LoVo (cell line): Measurements from ENCODE around the gene FOXE3.

ENCODE experiments used
- DNase-seq: peaks from one replicate; pipeline ENCODE4 v3.0.0-alpha.2; 2016; ENCODE audit warnings: low spot score

The FOXE3 gene

GRCh38 chr1:47415728-47416318 lies at the start of gene FOXE3:
Gene FOXE3, plus strand, starts transcription at chr1:47416285. Its CDS starts 31 bp downstream, at chr1:47416316.
- no peak for DNase-seq

- DNase-seq, result no peak
Measured at GRCh38 chr1:47367651-47368050, 48.4 kb upstream of the FOXE3 start.

- no peak for DNase-seq
Measured at GRCh38 chr1:47371016-47371517, 45.0 kb upstream of the FOXE3 start.

GRCh38 chr1:47374501-47374900 lies 41.6 kb upstream of the FOXE3 start:
- DNase-seq, result no peak

- DNase-seq, result no peak
Measured at GRCh38 chr1:47378147-47378546, 37.9 kb upstream of the FOXE3 start.

- no peak for DNase-seq
Measured at GRCh38 chr1:47380699-47381098, 35.4 kb upstream of the FOXE3 start.

GRCh38 chr1:47382399-47382983 lies 33.6 kb upstream of the FOXE3 start:
- no peak for DNase-seq

- DNase-seq, result no peak
Measured at GRCh38 chr1:47384083-47384482, 32.0 kb upstream of the FOXE3 start.

- no peak for DNase-seq
Measured at GRCh38 chr1:47385020-47385419, 31.1 kb upstream of the FOXE3 start.

GRCh38 chr1:47386268-47386667 lies 29.8 kb upstream of the FOXE3 start:
- no peak for DNase-seq

GRCh38 chr1:47388030-47388890 lies 27.8 kb upstream of the FOXE3 start:
- DNase-seq, result no peak

GRCh38 chr1:47388891-47389238 lies 27.2 kb upstream of the FOXE3 start:
- peak; percentile 45 for DNase-seq

- DNase-seq, result no peak
Measured at GRCh38 chr1:47389731-47390130, 26.4 kb upstream of the FOXE3 start.

- DNase-seq, result no peak
Measured at GRCh38 chr1:47390843-47391242, 25.2 kb upstream of the FOXE3 start.

GRCh38 chr1:47393141-47393540 lies 22.9 kb upstream of the FOXE3 start:
- no peak for DNase-seq

- DNase-seq, result no peak
Measured at GRCh38 chr1:47395433-47395832, 20.7 kb upstream of the FOXE3 start.

- no peak for DNase-seq
Measured at GRCh38 chr1:47396671-47397196, 19.4 kb upstream of the FOXE3 start.

GRCh38 chr1:47399138-47399845 lies 16.8 kb upstream of the FOXE3 start:
- no peak for DNase-seq

GRCh38 chr1:47399846-47400155 lies 16.3 kb upstream of the FOXE3 start:
- DNase-seq, result no peak

- no peak for DNase-seq
Measured at GRCh38 chr1:47401761-47402160, 14.3 kb upstream of the FOXE3 start.

- DNase-seq, result no peak
Measured at GRCh38 chr1:47402591-47402990, 13.5 kb upstream of the FOXE3 start.

- no peak for DNase-seq
Measured at GRCh38 chr1:47403321-47403910, 12.7 kb upstream of the FOXE3 start.
